ENCODE measurements around the gene IGFN1. TPM values are rescaled to one million over a fixed set of nuclear protein-coding genes. Genes with fewer than 3 reads are reported as not detected.

Gene IGFN1
- total and polyA plus RNA-seq, 9 of the 15 experiments (the other 6 are each of a cell fraction or from before 2014, with no cell fraction given): 0.04 TPM; not detected in 8

- TF ChIP-seq, protein P1, sequence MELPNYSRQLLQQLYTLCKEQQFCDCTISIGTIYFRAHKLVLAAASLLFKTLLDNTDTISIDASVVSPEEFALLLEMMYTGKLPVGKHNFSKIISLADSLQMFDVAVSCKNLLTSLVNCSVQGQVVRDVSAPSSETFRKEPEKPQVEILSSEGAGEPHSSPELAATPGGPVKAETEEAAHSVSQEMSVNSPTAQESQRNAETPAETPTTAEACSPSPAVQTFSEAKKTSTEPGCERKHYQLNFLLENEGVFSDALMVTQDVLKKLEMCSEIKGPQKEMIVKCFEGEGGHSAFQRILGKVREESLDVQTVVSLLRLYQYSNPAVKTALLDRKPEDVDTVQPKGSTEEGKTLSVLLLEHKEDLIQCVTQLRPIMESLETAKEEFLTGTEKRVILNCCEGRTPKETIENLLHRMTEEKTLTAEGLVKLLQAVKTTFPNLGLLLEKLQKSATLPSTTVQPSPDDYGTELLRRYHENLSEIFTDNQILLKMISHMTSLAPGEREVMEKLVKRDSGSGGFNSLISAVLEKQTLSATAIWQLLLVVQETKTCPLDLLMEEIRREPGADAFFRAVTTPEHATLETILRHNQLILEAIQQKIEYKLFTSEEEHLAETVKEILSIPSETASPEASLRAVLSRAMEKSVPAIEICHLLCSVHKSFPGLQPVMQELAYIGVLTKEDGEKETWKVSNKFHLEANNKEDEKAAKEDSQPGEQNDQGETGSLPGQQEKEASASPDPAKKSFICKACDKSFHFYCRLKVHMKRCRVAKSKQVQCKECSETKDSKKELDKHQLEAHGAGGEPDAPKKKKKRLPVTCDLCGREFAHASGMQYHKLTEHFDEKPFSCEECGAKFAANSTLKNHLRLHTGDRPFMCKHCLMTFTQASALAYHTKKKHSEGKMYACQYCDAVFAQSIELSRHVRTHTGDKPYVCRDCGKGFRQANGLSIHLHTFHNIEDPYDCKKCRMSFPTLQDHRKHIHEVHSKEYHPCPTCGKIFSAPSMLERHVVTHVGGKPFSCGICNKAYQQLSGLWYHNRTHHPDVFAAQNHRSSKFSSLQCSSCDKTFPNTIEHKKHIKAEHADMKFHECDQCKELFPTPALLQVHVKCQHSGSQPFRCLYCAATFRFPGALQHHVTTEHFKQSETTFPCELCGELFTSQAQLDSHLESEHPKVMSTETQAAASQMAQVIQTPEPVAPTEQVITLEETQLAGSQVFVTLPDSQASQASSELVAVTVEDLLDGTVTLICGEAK (IDR thresholded peaks at IDR 0.05): 0 out of 2 replicates have a peak, but pooled peaks have one; percentile 5
- TF ChIP-seq, protein P1 (CRISPR knock-in tag; IDR thresholded peaks at IDR 0.05): no peak
- TF ChIP-seq, protein P2, sequence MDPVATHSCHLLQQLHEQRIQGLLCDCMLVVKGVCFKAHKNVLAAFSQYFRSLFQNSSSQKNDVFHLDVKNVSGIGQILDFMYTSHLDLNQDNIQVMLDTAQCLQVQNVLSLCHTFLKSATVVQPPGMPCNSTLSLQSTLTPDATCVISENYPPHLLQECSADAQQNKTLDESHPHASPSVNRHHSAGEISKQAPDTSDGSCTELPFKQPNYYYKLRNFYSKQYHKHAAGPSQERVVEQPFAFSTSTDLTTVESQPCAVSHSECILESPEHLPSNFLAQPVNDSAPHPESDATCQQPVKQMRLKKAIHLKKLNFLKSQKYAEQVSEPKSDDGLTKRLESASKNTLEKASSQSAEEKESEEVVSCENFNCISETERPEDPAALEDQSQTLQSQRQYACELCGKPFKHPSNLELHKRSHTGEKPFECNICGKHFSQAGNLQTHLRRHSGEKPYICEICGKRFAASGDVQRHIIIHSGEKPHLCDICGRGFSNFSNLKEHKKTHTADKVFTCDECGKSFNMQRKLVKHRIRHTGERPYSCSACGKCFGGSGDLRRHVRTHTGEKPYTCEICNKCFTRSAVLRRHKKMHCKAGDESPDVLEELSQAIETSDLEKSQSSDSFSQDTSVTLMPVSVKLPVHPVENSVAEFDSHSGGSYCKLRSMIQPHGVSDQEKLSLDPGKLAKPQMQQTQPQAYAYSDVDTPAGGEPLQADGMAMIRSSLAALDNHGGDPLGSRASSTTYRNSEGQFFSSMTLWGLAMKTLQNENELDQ (CRISPR knock-in tag; IDR thresholded peaks at IDR 0.05; ENCODE audit: borderline replicate concordance): no peak
- TF ChIP-seq ETS2 (tag; IDR thresholded peaks at IDR 0.05; ENCODE audit: borderline replicate concordance, poor library complexity, severe bottlenecking) (no peak), ETV6 (IDR thresholded peaks at IDR 0.05; ENCODE audit: borderline replicate concordance in 1 of 2, low read depth in 2 of 2, low read length in 1 of 2) (no peak), ETV6 (CRISPR knock-in tag; IDR thresholded peaks at IDR 0.05; ENCODE audit: borderline replicate concordance) (no peak), MTA3 (IDR thresholded peaks at IDR 0.05; ENCODE audit: borderline replicate concordance) (peak; percentile 52; the same call in 1 of the 2 replicates), ZBTB12 (CRISPR knock-in tag; IDR thresholded peaks at IDR 0.05) (no peak), CBFA2T2 (conservative IDR thresholded peaks at IDR 0.05) (peak; percentile 51), HDGF (IDR thresholded peaks at IDR 0.05) (no peak), ZNF395 (CRISPR knock-in tag; IDR thresholded peaks at IDR 0.05) (no peak)
These were observed 23.3 kb upstream of the IGFN1 start (continued) for GRCh38 chr1:201167041-201167991.

Measured in K562 (cell line).